Mammary epithelial cell (primary cell): Measurements from ENCODE around the gene SPRTN.

Source experiments
- CTCF ChIP-seq, 2 donors: IDR thresholded peaks in 1 of 2; conservative IDR thresholded peaks in 1 of 2; 2 replicates each; pipeline ENCODE4 v1.5.1; 2011 to 2012; ENCODE audit warnings: inconsistent platforms in 2 of 2, low read length in 2 of 2, mild to moderate bottlenecking in 2 of 2, control low read depth in 1 of 2, low read depth in 1 of 2; ENCODE audit not compliant: insufficient read depth in 1 of 2; ENCODE audit errors: extremely low read depth in 1 of 2
- EZH2 ChIP-seq: IDR thresholded peaks from 2 replicates; pipeline ENCODE4 v1.6.1; 2012; ENCODE audit warnings: low read length, inconsistent platforms, borderline replicate concordance

- no peak for TF ChIP-seq CTCF (conservative IDR thresholded peaks at IDR 0.05 in 1 of 2, IDR thresholded peaks at IDR 0.05 in 1 of 2; ENCODE audit: extremely low read depth in 1 of 2, insufficient read depth in 1 of 2, low read depth in 1 of 2, low read length in 2 of 2)
- no peak for TF ChIP-seq EZH2
These were observed 55.6 kb downstream of the SPRTN start for GRCh38 chr1:231393668-231394067.
